GM21576 (cell line): ENCODE results near the gene SLC1A2.
A peak's percentile ranks its signal among the peaks of the same experiment; 100 is the strongest.

Experiments
- ATAC-seq: cut with Tn5 transposase; IDR thresholded peaks from one replicate; pipeline ENCODE4 v1.9.1; 2021; ENCODE audit warnings: mild to moderate bottlenecking, moderate library complexity; ENCODE audit not compliant: unreplicated experiment

The SLC1A2 gene

DNA sequence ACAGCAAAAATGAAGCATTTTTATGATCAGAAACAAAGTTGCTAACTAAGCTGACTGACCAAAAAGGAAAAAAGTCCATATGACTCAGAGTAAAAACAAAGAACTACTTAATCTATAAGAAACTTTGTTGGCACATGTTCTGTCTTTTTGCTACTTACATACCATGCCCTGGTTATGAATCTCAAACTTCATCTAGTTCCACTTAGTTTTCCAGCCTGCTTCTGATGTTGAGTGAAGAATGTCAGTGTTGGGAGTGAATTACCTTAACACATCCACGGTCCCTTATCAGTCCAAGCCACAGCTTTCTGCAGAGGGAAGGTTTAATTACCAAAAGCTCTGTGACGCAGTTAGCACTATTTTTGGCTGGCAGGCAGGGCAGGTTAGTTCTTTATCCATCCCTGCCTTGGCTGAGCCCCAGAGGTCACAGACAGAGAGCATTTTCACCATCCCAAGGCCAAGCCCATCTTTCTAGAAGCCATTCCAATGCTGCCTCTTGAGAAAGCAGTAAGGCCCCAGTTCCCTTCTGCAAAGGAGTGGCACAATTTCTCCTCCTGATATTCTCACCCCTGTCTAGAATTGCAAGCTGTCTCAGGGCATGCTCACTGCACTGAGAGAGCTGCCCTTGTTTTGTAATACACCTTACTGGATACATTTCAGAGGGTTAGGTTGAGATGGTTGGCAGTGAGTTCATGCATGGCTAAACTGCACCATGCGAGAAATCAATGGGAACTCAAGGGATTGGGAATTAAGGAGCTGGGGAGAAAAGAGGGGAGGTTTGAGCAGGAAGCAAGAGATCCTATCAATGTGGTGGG lies 67.1 kb downstream of the SLC1A2 start:
- ATAC-seq: no peak

DNA sequence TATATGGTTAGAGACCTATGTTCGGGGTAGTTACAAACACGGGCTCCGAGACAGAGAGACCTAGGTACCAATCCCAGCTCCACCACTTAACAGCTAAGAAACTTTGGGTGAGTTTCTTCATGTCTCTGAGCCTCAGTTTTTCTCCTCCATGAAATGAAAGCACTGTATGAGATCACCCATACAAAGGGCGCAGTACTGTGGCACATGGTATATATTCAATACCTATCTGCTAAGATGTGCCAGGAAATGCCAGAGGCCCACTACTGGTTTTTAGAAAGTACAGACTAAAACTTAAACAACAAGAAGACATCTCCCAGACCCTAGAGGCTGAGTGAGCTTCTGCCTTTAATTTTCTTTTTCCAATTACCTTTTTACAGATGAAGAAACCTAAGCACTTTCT lies 69.5 kb downstream of the SLC1A2 start:
- no peak for ATAC-seq

DNA sequence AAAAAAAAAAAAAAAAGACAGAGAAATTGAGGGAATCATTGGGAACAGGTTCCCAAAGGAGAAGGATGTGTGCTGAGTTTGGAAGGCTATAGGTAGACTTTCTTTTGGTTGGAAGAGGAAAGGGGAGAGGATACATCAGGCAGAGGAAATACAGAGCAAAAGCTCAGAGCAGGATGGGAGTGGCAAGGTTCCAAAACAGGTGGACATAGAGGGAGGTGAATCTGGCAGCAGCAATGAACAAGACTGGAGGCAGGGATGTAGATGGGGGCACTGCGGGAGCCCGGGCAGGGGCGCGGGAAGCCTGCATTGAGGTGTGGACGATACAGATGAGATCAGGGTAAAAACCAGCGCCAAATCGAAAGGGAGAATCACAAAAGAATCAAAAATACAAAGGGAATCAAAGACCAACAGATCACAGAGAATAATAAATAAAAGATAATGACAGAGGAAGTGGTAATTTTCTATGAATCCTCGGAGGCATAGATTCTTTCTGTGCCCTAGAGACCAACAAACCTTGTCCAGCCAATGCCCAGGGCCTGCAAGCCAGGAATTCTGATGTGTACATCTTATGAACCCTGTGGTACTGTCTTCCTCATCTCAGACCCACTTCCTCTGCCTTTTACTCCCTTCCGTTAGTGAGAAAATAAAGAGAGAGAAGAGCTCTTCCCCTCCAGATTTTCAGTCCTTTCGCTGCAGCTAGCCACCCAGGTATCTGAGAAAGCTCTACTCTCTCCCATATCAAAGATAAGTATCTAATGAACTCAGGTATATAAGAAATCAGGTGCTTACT lies 70.3 kb downstream of the SLC1A2 start:
- ATAC-seq: no peak

DNA sequence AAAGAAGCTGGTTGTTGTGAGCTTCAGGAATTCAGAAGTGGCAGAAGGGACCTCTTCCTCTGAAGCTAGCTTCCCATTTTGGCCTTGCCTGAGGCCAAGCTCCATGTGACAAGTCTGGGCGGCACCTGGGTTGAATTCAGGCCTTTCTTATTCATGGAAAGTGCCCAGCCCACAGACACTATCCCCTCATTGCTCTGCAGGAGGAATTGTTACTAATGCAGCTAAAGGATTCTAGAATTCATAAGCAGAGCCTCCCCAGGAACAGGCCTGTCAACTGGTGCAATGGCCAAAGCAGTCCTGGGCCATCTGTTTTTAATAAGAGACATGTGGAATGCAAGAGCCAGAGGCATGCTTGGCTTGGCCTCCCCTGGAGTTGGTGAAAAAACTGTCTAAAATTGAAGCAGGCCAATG lies 71.4 kb downstream of the SLC1A2 start:
- ATAC-seq: no peak

GRCh38 chr11:35347173-35347878 lies 72.0 kb downstream of the SLC1A2 start:
- ATAC-seq: no peak

- no peak for ATAC-seq
Measured at GRCh38 chr11:35346472-35347156, 72.7 kb downstream of the SLC1A2 start.

DNA sequence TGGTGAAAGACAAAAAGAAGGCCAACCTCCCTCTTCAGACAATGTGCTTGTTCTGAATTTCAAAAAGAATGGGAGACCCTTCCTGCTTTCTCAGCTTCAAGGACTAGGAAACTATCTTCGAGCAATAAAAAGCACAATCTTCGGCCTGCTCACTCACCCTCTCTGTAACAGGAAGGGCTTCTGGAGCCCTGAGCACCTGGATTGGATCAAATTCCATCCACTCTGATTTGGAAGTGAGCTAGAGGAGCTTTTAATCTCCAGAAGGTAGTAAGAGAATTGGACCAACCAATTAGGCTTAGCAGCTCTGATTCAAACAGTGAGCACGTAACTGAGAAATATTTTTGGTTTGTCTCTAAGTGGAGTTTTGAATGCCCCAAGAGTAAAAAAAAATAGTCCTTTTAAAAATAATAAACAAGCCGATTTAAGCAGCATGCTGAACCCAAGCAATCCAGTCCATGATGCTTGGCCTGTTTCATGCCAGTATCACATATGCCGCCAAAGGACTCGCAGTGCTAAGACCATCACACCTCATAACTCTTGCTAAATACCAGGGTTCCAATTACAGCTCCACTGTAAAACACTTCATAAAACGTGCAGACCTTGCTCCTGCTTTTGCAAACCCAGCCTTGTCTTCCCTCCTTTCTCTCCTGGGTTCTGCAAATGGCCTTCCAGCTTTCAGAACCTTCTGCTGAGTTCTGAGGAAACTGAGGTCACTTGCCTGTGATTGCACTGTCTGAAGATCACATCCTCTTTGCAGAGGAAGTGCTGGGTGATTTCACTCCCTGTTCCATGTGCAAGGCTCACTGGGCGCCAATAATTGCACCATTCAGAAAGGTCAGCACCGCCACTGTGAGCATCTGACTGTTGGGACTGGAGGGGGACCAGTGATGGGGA lies 74.4 kb downstream of the SLC1A2 start:
- ATAC-seq: peak; percentile 59

- no peak for ATAC-seq
Measured at GRCh38 chr11:35343033-35343598, 76.2 kb downstream of the SLC1A2 start.

DNA sequence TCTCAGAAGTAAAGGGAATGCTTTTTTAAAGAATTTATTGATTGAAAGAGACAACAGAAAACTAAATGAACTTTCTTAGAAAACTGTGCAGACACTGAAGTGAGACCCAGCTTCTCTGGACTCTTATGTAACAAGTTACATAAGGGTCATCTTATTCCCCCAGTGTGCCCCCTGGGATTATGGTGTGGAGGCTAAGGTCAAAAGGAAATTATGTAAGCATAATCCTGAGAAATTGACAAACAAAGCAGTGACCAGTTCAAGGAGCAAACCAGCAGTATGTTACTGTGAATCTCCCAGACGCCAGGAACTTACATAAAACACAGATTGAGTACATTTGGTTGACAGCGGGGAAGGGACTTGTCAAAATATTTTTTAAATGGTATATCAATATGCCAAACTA lies 78.6 kb downstream of the SLC1A2 start:
- ATAC-seq: no peak

DNA sequence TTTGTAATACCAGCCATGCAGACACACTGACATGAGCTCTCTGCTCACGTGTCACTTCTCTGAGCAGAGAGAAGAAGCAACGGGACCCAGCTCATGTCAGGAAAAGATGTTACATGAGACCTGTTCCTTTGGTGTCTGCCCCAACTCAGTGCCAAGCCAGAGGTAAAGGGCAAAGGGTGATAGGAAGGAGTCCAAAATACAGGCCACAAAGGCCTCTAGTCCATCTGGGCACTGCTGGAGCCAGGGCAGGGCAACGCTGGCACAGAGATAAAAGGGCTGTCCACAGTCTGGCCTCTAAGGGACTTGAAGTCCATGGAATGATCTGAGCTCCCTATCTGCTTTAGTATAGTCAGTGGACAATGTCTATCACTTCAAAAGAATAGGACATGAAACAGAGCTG lies 79.3 kb downstream of the SLC1A2 start:
- no peak for ATAC-seq

- ATAC-seq: no peak
Measured at GRCh38 chr11:35338921-35339320, 80.4 kb downstream of the SLC1A2 start.

- no peak for ATAC-seq
Measured at GRCh38 chr11:35337914-35338305, 81.4 kb downstream of the SLC1A2 start.

GRCh38 chr11:35337136-35337913 lies 82.0 kb downstream of the SLC1A2 start:
- no peak for ATAC-seq

DNA sequence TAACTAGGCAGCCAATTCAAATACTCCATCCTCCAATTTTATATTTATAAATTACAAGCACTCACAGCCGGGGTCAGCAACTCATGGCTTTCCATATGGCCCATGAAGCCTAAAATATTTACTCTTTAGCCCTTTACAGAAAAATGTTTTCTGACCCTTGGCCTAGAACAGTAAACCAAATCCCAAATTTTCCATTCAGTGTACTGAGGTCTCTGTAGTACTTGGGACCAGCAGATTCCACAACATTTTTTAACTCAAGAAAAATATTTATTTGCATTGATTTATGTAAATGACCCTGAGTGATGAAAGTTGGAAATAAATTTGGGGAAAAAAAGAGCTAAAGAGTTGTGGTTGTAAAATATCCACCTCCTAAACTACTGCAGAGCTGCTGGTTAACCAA lies 82.6 kb downstream of the SLC1A2 start:
- no peak for ATAC-seq

GRCh38 chr11:35335226-35335625 lies 84.1 kb downstream of the SLC1A2 start:
- no peak for ATAC-seq

DNA sequence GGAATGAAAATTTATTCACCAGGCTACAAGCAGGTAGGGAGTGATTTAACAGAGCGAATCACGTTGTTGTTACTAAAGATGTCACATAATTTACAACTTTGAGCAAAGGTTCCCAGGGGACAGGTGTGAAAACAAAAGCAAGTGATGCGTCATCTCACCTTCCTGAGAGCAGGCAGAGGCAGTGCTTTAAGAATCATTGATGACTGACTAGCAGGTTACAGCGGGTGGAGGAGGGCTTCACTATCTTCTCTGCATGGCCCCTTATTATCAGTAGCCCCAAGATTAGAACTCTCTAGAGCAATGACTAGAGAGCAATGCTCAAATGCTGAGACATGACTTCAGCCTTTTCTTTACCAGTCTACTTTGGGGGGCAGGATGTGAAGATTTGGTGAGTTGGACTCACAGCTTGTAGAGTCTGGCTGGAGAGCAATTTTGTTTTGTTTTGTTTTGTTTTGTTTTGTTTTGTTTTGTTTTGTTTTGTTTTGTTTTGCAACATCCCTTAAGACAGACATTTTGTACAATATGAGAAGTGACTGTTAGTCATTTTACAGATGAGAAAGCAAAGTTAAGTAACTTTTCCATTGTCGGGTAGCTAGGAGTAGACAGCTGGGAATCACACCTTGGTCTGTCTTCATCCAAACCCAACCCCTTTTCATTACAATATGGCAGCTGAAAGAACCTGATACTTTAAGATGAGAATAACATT lies 84.8 kb downstream of the SLC1A2 start:
- peak; percentile 80 for ATAC-seq

DNA sequence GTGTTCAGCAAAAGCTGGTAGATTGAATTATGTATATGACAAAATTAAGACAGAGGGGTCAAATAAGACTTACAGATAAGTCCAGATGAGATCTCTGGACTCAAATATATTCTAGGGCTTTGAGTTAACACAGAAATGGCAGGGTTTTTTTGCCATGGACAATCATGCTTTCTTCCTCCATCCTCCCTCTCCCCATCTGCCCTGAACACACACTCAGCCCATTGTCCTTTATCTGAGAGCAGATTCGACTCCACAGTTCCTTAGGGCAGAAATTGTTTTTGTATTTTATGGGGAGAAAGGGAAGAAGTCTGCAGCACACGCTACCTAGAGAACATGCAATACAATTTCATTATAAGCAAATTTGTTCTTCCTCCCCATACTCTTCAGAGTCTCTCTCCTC lies 86.8 kb downstream of the SLC1A2 start:
- no peak for ATAC-seq

DNA sequence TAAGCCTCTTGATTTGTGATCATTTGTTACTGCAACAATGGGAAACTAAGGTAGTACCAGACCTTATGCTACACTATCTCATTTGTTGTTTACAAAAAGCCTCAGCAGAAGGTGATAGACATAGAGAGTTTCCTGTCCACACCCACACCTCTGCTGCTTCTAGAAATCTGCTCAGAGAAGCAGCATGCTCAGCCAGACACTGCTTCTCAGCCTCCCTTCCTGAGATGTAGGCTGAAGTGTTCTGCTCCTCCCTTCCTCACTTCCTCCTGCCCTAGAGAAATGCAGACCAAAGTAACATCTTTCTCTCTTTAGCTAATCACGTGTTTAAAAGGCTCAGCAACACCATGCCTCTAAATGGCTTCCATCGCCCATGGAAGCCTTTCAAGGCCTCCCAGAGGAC lies 88.4 kb downstream of the SLC1A2 start:
- ATAC-seq: peak; percentile 62
